WTC11 (cell line): ENCODE data around the gene ZDHHC8. TPM values are rescaled to one million over a fixed set of nuclear protein-coding genes. Genes with fewer than 3 reads are reported as not detected.

Experiments used
- AFF4 ChIP-seq: sonication (generic); formaldehyde crosslinking; IDR thresholded peaks from 2 replicates; pipeline ENCODE4 v1.8.1; 2023; ENCODE audit warnings: mild to moderate bottlenecking, missing genetic modification reagents, borderline replicate concordance
- E2F4 ChIP-seq: sonication (generic); formaldehyde crosslinking; IDR thresholded peaks from 2 replicates; pipeline ENCODE4 v1.8.1; 2022; ENCODE audit warnings: low read depth, mild to moderate bottlenecking, moderate library complexity, missing genetic modification reagents, borderline replicate concordance
- E2F5 ChIP-seq: sonication (generic); formaldehyde crosslinking; IDR thresholded peaks from 2 replicates; pipeline ENCODE4 v1.8.1; 2022; ENCODE audit warnings: mild to moderate bottlenecking, moderate library complexity, missing genetic modification reagents
- ERG ChIP-seq: fragments of 250-450 bp; sonication (Bioruptor Pico); IDR thresholded peaks from 2 replicates; pipeline ENCODE4 v1.8.0; 2021; ENCODE audit warnings: mild to moderate bottlenecking
- ESRRA ChIP-seq: sonication (generic); formaldehyde crosslinking; IDR thresholded peaks from 2 replicates; pipeline ENCODE4 v1.8.1; 2022; ENCODE audit warnings: mild to moderate bottlenecking, missing genetic modification reagents, borderline replicate concordance
- FOXK1 ChIP-seq: sonication (generic); formaldehyde crosslinking; IDR thresholded peaks from 2 replicates; pipeline ENCODE4 v1.8.0; 2022; ENCODE audit warnings: mild to moderate bottlenecking, moderate library complexity, missing genetic modification reagents
- FOXP1 ChIP-seq: sonication (generic); formaldehyde crosslinking; IDR thresholded peaks from 2 replicates; pipeline ENCODE4 v1.8.0; 2022; ENCODE audit warnings: missing genetic modification reagents, mild to moderate bottlenecking, moderate library complexity, borderline replicate concordance
- FOXP4 ChIP-seq: sonication (generic); formaldehyde crosslinking; IDR thresholded peaks from 2 replicates; pipeline ENCODE4 v1.8.0; 2022; ENCODE audit warnings: mild to moderate bottlenecking, missing genetic modification reagents
- GTF2I ChIP-seq: fragments of 250-450 bp; sonication (Bioruptor Pico); conservative IDR thresholded peaks from 2 replicates; pipeline ENCODE4 v1.4.0; 2021; ENCODE audit warnings: mild to moderate bottlenecking
- HMGA2 ChIP-seq: fragments of 250-450 bp; sonication (Bioruptor Pico); IDR thresholded peaks from 2 replicates; pipeline ENCODE4 v1.4.0; 2021; ENCODE audit warnings: mild to moderate bottlenecking, moderate library complexity
- IRF2 ChIP-seq: sonication (generic); formaldehyde crosslinking; IDR thresholded peaks from 2 replicates; pipeline ENCODE4 v1.8.0; 2022; ENCODE audit warnings: low read depth, missing genetic modification reagents, borderline replicate concordance
- JAZF1 ChIP-seq: fragments of 250-450 bp; sonication (Bioruptor Pico); IDR thresholded peaks from 2 replicates; pipeline ENCODE4 v1.9.0; 2021; ENCODE audit warnings: moderate library complexity, mild to moderate bottlenecking, inconsistent platforms
- MLX ChIP-seq: sonication (generic); formaldehyde crosslinking; IDR thresholded peaks from 2 replicates; pipeline ENCODE4 v1.8.1; 2023; ENCODE audit warnings: mild to moderate bottlenecking, missing genetic modification reagents, moderate library complexity
- PRDM15 ChIP-seq: sonication (generic); formaldehyde crosslinking; IDR thresholded peaks from 2 replicates; pipeline ENCODE4 v1.8.0; 2022; ENCODE audit warnings: missing genetic modification reagents
- SP1 ChIP-seq: sonication (generic); formaldehyde crosslinking; conservative IDR thresholded peaks from 2 replicates; pipeline ENCODE4 v1.8.1; 2022; ENCODE audit warnings: missing genetic modification reagents
- USF1 ChIP-seq: sonication (generic); formaldehyde crosslinking; IDR thresholded peaks from 2 replicates; pipeline ENCODE4 v1.8.0; 2022; ENCODE audit warnings: mild to moderate bottlenecking, missing genetic modification reagents
- ZBTB21 ChIP-seq: sonication (generic); formaldehyde crosslinking; IDR thresholded peaks from 2 replicates; pipeline ENCODE4 v1.8.1; 2023; ENCODE audit warnings: mild to moderate bottlenecking, missing genetic modification reagents, borderline replicate concordance
- ZNF121 ChIP-seq: sonication (generic); formaldehyde crosslinking; IDR thresholded peaks from 2 replicates; pipeline ENCODE4 v1.8.0; 2023; ENCODE audit warnings: missing genetic modification reagents
- ZNF317 ChIP-seq: sonication (generic); formaldehyde crosslinking; IDR thresholded peaks from 2 replicates; pipeline ENCODE4 v1.8.1; 2023; ENCODE audit warnings: low read depth, mild to moderate bottlenecking, moderate library complexity, missing genetic modification reagents, borderline replicate concordance
- ZNF416 ChIP-seq: fragments of 250-450 bp; sonication (Bioruptor Pico); IDR thresholded peaks from 2 replicates; pipeline ENCODE4 v1.9.0; 2021; ENCODE audit warnings: mild to moderate bottlenecking, inconsistent platforms
- ZNF425 ChIP-seq: fragments of 250-450 bp; sonication (Bioruptor Pico); conservative IDR thresholded peaks from 2 replicates; pipeline ENCODE4 v1.9.0; 2021; ENCODE audit warnings: mild to moderate bottlenecking
- total RNA-seq: library from RNA; stranded (reverse); gene quantifications from 3 replicates; pipeline ENCODE4 v1.2.3, GENCODE V29; 2021

ZDHHC8 gene
- total RNA-seq, 1 experiment from 2014 or later = 79.7 TPM

GRCh38 chr22:20116951-20117632, 14.5 kb upstream of the ZDHHC8 start, which contains the start of gene TRMT2A (continued):
- TF ChIP-seq FOXP1 (CRISPR knock-in tag) (peak; percentile 41; the same call in 1 of the 2 replicates), ZNF416 (CRISPR knock-in tag) (no peak), ZBTB21 (CRISPR knock-in tag) (no peak), JAZF1 (no peak), AFF4 (CRISPR knock-in tag) (no peak), GTF2I (CRISPR knock-in tag) (no peak), MLX (no peak), IRF2 (CRISPR knock-in tag) (no peak), ZNF425 (CRISPR knock-in tag) (no peak), FOXP4 (CRISPR knock-in tag) (peak; percentile 21; the same call in 1 of the 2 replicates), USF1 (CRISPR knock-in tag) (peak; percentile 67; the same call in 1 of the 2 replicates), ZNF317 (CRISPR knock-in tag) (no peak), HMGA2 (CRISPR knock-in tag) (no peak), PRDM15 (CRISPR knock-in tag) (no peak), ESRRA (CRISPR knock-in tag) (no peak), SP1 (CRISPR knock-in tag) (peak; percentile 92), FOXK1 (CRISPR knock-in tag) (peak; percentile 95), E2F4 (CRISPR knock-in tag) (peak; percentile 97), ERG (no peak), E2F5 (peak; percentile 100), ZNF121 (CRISPR knock-in tag) (no peak)
